Fibroblast of lung (primary cell): Measurements from ENCODE around the gene POP4. TPM values are rescaled to one million over a fixed set of nuclear protein-coding genes. Genes with fewer than 3 reads are reported as not detected.

Source experiments
- DNase-seq, 2 donors: peaks; one replicate each; pipeline versions ENCODE4 v3.0.0 to v3.0.0-alpha.2; 2010; ENCODE audit warnings: low read depth in 2 of 2
- H2AFZ ChIP-seq: 2 replicates; pipeline ENCODE4 v1.5.1; 2012; ENCODE audit warnings: low read length, control low read depth, inconsistent platforms
- H3K27ac ChIP-seq: 2 replicates; pipeline ENCODE4 v1.5.1; 2011; ENCODE audit warnings: low read length, control low read depth; ENCODE audit not compliant: insufficient read depth
- H3K27me3 ChIP-seq: 2 replicates; pipeline ENCODE4 v1.5.1; 2011; ENCODE audit warnings: mild to moderate bottlenecking, low read length; ENCODE audit not compliant: control insufficient read depth, insufficient read depth
- H3K36me3 ChIP-seq: 2 replicates; pipeline ENCODE4 v1.5.1; 2011; ENCODE audit warnings: low read length; ENCODE audit not compliant: control insufficient read depth, insufficient read depth
- H3K4me1 ChIP-seq: 2 replicates; pipeline ENCODE4 v1.5.1; 2011; ENCODE audit warnings: low read length; ENCODE audit not compliant: control insufficient read depth, insufficient read depth; ENCODE audit errors: extremely low read depth
- H3K4me2 ChIP-seq: 2 replicates; pipeline ENCODE4 v1.5.1; 2011; ENCODE audit warnings: low read length, control low read depth; ENCODE audit not compliant: insufficient read depth; ENCODE audit errors: extremely low read depth
- H3K4me3 ChIP-seq, 4 experiments: fragments of 200-600 bp in 1 of 4; sonication (generic) in 1 of 4; replicated peaks in 1 of 4; 2 replicates each; pipeline ENCODE4 v1.5.1; 2011 to 2016; ENCODE audit warnings: low read length in 4 of 4, low read depth in 3 of 4, mild to moderate bottlenecking in 3 of 4, control low read depth in 2 of 4, inconsistent platforms in 1 of 4, mixed read lengths in 1 of 4; ENCODE audit not compliant: insufficient read depth in 1 of 4; ENCODE audit errors: control extremely low read depth in 1 of 4
- H3K79me2 ChIP-seq: 2 replicates; pipeline ENCODE4 v1.5.1; 2012; ENCODE audit warnings: mild to moderate bottlenecking, low read length, inconsistent platforms; ENCODE audit not compliant: control insufficient read depth, insufficient read depth
- H3K9ac ChIP-seq: 2 replicates; pipeline ENCODE4 v1.5.1; 2011; ENCODE audit warnings: mild to moderate bottlenecking, low read length, control low read depth; ENCODE audit not compliant: insufficient read depth
- H3K9me3 ChIP-seq: 2 replicates; pipeline ENCODE4 v1.5.1; 2012; ENCODE audit warnings: low read depth, low read length; ENCODE audit not compliant: control insufficient read depth, insufficient read depth
- H4K20me1 ChIP-seq: 2 replicates; pipeline ENCODE4 v1.5.1; 2011; ENCODE audit warnings: low read length; ENCODE audit not compliant: control insufficient read depth, insufficient read depth; ENCODE audit errors: extremely low read depth
- EZH2 ChIP-seq: IDR thresholded peaks from 2 replicates; pipeline ENCODE4 v1.5.1; 2012; ENCODE audit warnings: low read length, control low read depth, mild to moderate bottlenecking; ENCODE audit errors: missing control alignments
- polyA plus RNA-seq, 2 donors: library from polyadenylated mRNA; depleted of rRNA in 1 of 2; stranded (reverse) in 1 of 2; unstranded in 1 of 2; fragments of >200 nt; gene quantifications; 2 replicates each; pipeline ENCODE4 v1.2.1, GENCODE V29; 2011 to 2012; ENCODE audit warnings: missing spikeins in 1 of 2
- total RNA-seq: library from RNA; depleted of rRNA; stranded (reverse); fragments of >200 nt; gene quantifications from 2 replicates; pipeline ENCODE4 v1.2.1, GENCODE V29; 2014
- TF ChIP-seq, protein P1 (sequence below), 2 donors: IDR thresholded peaks in 1 of 2; conservative IDR thresholded peaks in 1 of 2; 1 replicate in 1 of 2; 2 replicates in 1 of 2; pipeline ENCODE4 v1.5.1; 2011 to 2012; ENCODE audit warnings: low read length in 2 of 2, control low read depth in 1 of 2, inconsistent platforms in 1 of 2, low read depth in 1 of 2, mild to moderate bottlenecking in 1 of 2

Gene POP4
- total and polyA plus RNA-seq, 2 donors (not counting 1 experiment from before 2014, with no cell fraction given), result 77.1 to 102 TPM

- TF ChIP-seq, protein P1, sequence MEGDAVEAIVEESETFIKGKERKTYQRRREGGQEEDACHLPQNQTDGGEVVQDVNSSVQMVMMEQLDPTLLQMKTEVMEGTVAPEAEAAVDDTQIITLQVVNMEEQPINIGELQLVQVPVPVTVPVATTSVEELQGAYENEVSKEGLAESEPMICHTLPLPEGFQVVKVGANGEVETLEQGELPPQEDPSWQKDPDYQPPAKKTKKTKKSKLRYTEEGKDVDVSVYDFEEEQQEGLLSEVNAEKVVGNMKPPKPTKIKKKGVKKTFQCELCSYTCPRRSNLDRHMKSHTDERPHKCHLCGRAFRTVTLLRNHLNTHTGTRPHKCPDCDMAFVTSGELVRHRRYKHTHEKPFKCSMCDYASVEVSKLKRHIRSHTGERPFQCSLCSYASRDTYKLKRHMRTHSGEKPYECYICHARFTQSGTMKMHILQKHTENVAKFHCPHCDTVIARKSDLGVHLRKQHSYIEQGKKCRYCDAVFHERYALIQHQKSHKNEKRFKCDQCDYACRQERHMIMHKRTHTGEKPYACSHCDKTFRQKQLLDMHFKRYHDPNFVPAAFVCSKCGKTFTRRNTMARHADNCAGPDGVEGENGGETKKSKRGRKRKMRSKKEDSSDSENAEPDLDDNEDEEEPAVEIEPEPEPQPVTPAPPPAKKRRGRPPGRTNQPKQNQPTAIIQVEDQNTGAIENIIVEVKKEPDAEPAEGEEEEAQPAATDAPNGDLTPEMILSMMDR (conservative IDR thresholded peaks at IDR 0.05 in 1 of 2, IDR thresholded peaks at IDR 0.05 in 1 of 2; ENCODE audit: low read depth in 1 of 2, low read length in 2 of 2), result no peak
- TF ChIP-seq EZH2, result no peak
Measured at GRCh38 chr19:29566496-29567054, 39.5 kb upstream of the POP4 start.

DNA sequence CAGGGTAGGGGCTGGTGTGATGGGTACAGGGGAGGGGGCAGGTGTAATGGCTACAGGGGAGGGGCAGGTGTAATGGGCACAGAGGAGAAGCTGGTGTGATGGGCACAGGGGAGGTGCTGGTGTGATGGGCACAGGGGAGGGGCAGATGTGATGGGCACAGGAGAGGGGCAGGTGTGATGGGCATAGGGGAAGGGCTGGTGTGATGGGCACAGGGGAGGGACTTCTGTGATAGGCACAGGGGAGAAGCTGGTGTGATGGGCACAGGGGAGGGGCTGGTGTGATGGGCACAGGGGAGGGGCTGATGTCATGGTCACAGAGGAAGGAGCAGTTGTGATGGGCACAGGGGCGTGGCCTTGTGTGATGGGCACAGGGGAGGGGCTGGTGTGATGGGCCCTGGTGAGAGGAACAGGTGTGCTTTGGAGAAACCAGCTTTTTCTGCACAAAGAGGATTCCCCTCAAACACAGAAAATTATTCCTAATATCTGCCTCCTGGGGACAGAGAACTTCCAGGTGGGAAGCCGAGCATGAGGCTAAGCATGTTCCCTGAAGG is 38.6 kb upstream of the POP4 start:
- no peaks in the 10 kb centered on the region for H3K4me1 ChIP-seq
- H3K36me3 ChIP-seq, result no peaks in the 10 kb centered on the region
- H3K27ac ChIP-seq, result no peak overlapping the region
- H3K9me3 ChIP-seq, result no peaks in the 10 kb centered on the region
- H3K27me3 ChIP-seq, result no peaks in the 10 kb centered on the region
- H3K9ac ChIP-seq, result no peak overlapping the region
- no peaks in the 10 kb centered on the region for H4K20me1 ChIP-seq
- TF ChIP-seq, protein P1 (conservative IDR thresholded peaks at IDR 0.05 in 1 of 2, IDR thresholded peaks at IDR 0.05 in 1 of 2; ENCODE audit: low read depth in 1 of 2, low read length in 2 of 2), result no peak
- TF ChIP-seq EZH2, result no peak
- no peaks in the 10 kb centered on the region for H3K79me2 ChIP-seq
- H3K4me3 ChIP-seq, result no peak overlapping the region
- H3K4me2 ChIP-seq, result no peak overlapping the region
- no peak overlapping the region for H2AFZ ChIP-seq
- DNase-seq, result no peak

More at GRCh38 chr19:29566496-29567054, 39.5 kb upstream of the POP4 start:
- H3K27me3 ChIP-seq, result no peaks in the 10 kb centered on the region
- H3K9ac ChIP-seq, result no peak overlapping the region
- no peaks in the 10 kb centered on the region for H3K4me1 ChIP-seq
- H2AFZ ChIP-seq, result no peak overlapping the region
- no peaks in the 10 kb centered on the region for H3K36me3 ChIP-seq
- H3K9me3 ChIP-seq, result no peaks in the 10 kb centered on the region
- H3K79me2 ChIP-seq, result no peaks in the 10 kb centered on the region
- H3K27ac ChIP-seq, result no peak overlapping the region
- H3K4me3 ChIP-seq, result no peak overlapping the region
- H3K4me2 ChIP-seq, result no peak overlapping the region
- no peaks in the 10 kb centered on the region for H4K20me1 ChIP-seq
- no peak for DNase-seq

- no peaks in the 10 kb centered on the region for H3K4me1 ChIP-seq
- no peaks in the 10 kb centered on the region for H4K20me1 ChIP-seq
- no peaks in the 10 kb centered on the region for H3K27me3 ChIP-seq
- TF ChIP-seq EZH2, result no peak
- TF ChIP-seq, protein P1 (conservative IDR thresholded peaks at IDR 0.05 in 1 of 2, IDR thresholded peaks at IDR 0.05 in 1 of 2; ENCODE audit: low read depth in 1 of 2, low read length in 2 of 2), result no peak
- DNase-seq, result no peak
- no peaks in the 10 kb centered on the region for H3K36me3 ChIP-seq
- no peak overlapping the region for H3K9ac ChIP-seq
- no peaks in the 10 kb centered on the region for H3K9me3 ChIP-seq
- no peaks in the 10 kb centered on the region for H3K79me2 ChIP-seq
- H2AFZ ChIP-seq, result no peak overlapping the region
- no peak overlapping the region for H3K4me2 ChIP-seq
- no peak overlapping the region for H3K27ac ChIP-seq
- no peak overlapping the region for H3K4me3 ChIP-seq
Measured at GRCh38 chr19:29568036-29569025, 37.8 kb upstream of the POP4 start.
